ENCODE data around the gene UXS1.

Gene UXS1

GRCh38 chr2:106161938-106162820 is 31.9 kb downstream of the UXS1 start:
- DNase-seq (ENCODE audit: low read depth, low spot score) = no peak

GRCh38 chr2:106161341-106161740 is 32.8 kb downstream of the UXS1 start:
- DNase-seq (ENCODE audit: low read depth, low spot score) = no peak

- no peak for DNase-seq (ENCODE audit: low read depth, low spot score)
Observed at GRCh38 chr2:106160786-106161261, 33.3 kb downstream of the UXS1 start.

GRCh38 chr2:106159866-106160785 is 34.0 kb downstream of the UXS1 start:
- DNase-seq (ENCODE audit: low read depth, low spot score) = no peak

GRCh38 chr2:106158871-106159270 is 35.2 kb downstream of the UXS1 start:
- DNase-seq (ENCODE audit: low read depth, low spot score) = no peak

- no peak for DNase-seq (ENCODE audit: low read depth, low spot score)
Observed at GRCh38 chr2:106158131-106158530, 36.0 kb downstream of the UXS1 start.

- DNase-seq (ENCODE audit: low read depth, low spot score) = no peak
Observed at GRCh38 chr2:106157416-106157815, 36.7 kb downstream of the UXS1 start.

- no peak for DNase-seq (ENCODE audit: low read depth, low spot score)
Observed at GRCh38 chr2:106156305-106157296, 37.5 kb downstream of the UXS1 start.

- no peak for DNase-seq (ENCODE audit: low read depth, low spot score)
Observed at GRCh38 chr2:106153781-106154180, 40.3 kb downstream of the UXS1 start.

GRCh38 chr2:106147665-106148064 is 46.4 kb downstream of the UXS1 start:
- no peak for DNase-seq (ENCODE audit: low read depth, low spot score)

GRCh38 chr2:106147159-106147558 is 46.9 kb downstream of the UXS1 start:
- DNase-seq (ENCODE audit: low read depth, low spot score) = no peak

- no peak for DNase-seq (ENCODE audit: low read depth, low spot score)
Observed at GRCh38 chr2:106144621-106145331, 49.3 kb downstream of the UXS1 start.

- DNase-seq (ENCODE audit: low read depth, low spot score) = no peak
Observed at GRCh38 chr2:106143495-106144215, 50.4 kb downstream of the UXS1 start.

GRCh38 chr2:106142683-106143082 is 51.4 kb downstream of the UXS1 start:
- DNase-seq (ENCODE audit: low read depth, low spot score) = no peak

GRCh38 chr2:106140913-106141312 is 53.2 kb downstream of the UXS1 start:
- no peak for DNase-seq (ENCODE audit: low read depth, low spot score)

GRCh38 chr2:106140113-106140512 is 54.0 kb downstream of the UXS1 start:
- no peak for DNase-seq (ENCODE audit: low read depth, low spot score)

- no peak for DNase-seq (ENCODE audit: low read depth, low spot score)
Observed at GRCh38 chr2:106139238-106139935, 54.7 kb downstream of the UXS1 start.

GRCh38 chr2:106138543-106139237 is 55.4 kb downstream of the UXS1 start:
- DNase-seq (ENCODE audit: low read depth, low spot score) = no peak

Data from iPS DF 19.7 (cell line).